ENCODE data around the gene RSPH9. TPM values are rescaled to one million over a fixed set of nuclear protein-coding genes. Genes with fewer than 3 reads are reported as not detected.

RSPH9 gene
- polyA plus RNA-seq, 1 of the 3 experiments (the other 2 are of a cell fraction) = 0.05 TPM

DNA sequence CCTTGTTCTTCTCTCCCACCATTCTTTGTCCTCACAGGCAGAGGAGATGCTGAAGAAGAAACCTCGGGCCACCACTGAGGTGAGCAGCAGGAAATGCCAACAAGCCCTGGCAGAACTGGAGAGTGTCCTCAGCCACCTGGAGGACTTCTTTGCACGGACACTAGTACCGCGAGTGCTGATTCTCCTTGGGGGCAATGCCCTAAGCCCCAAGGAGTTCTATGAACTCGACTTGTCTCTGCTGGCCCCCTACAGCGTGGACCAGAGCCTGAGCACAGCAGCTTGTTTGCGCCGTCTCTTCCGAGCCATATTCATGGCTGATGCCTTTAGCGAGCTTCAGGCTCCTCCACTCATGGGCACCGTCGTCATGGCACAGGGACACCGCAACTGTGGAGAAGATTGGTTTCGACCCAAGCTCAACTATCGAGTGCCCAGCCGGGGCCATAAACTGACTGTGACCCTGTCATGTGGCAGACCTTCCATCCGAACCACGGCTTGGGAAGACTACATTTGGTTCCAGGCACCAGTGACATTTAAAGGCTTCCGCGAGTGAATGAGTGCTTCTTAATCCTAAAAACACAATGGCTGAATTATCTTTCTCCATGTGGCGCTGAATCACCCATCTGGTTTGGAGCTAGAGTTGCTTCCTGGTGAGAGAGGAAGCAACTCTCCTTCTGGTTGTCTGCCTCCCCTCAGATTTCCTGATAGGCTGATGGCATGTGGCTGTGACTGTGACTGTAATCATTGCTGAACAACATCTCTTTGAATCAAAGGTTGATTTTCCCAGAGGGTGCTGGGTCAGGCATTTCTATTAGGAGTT, 4.6 kb upstream of the RSPH9 start (continued):
- TF ChIP-seq EP300 (IDR thresholded peaks at IDR 0.05; ENCODE audit: borderline replicate concordance in 1 of 2, low read depth in 1 of 2, low read length in 1 of 2) = peak in 1 of 2 experiments; percentile 44; a peak in 1 of 4 replicates
- TF ChIP-seq, protein P1, sequence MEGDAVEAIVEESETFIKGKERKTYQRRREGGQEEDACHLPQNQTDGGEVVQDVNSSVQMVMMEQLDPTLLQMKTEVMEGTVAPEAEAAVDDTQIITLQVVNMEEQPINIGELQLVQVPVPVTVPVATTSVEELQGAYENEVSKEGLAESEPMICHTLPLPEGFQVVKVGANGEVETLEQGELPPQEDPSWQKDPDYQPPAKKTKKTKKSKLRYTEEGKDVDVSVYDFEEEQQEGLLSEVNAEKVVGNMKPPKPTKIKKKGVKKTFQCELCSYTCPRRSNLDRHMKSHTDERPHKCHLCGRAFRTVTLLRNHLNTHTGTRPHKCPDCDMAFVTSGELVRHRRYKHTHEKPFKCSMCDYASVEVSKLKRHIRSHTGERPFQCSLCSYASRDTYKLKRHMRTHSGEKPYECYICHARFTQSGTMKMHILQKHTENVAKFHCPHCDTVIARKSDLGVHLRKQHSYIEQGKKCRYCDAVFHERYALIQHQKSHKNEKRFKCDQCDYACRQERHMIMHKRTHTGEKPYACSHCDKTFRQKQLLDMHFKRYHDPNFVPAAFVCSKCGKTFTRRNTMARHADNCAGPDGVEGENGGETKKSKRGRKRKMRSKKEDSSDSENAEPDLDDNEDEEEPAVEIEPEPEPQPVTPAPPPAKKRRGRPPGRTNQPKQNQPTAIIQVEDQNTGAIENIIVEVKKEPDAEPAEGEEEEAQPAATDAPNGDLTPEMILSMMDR (IDR thresholded peaks at IDR 0.05) = no peak

DNA sequence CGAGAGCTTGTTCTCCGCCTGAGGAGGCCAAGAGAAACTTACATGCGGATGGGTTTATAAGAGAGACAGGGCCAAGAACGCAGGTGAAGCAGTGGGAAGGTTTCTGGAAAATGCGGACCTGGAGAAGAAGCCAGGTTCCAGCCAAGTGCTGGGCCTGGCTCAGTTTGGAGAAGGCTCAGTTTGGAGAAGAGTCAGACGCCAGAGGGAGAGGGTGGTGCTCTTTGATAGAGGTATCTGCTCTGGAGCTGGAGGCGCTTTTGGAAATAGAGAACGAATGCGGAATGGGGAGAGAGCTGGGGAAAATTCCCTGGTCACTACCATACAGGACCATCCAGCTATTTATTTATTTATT, 753 bp downstream of the RSPH9 start:
- TF ChIP-seq RXRA (IDR thresholded peaks at IDR 0.05; ENCODE audit: borderline replicate concordance, low read depth) (no peak), TAF1 (IDR thresholded peaks at IDR 0.05; ENCODE audit: borderline replicate concordance, low read depth, low read length) (no peak), RAD21 (IDR thresholded peaks at IDR 0.05; ENCODE audit: low read length) (no peak)
- TF ChIP-seq, protein P2, sequence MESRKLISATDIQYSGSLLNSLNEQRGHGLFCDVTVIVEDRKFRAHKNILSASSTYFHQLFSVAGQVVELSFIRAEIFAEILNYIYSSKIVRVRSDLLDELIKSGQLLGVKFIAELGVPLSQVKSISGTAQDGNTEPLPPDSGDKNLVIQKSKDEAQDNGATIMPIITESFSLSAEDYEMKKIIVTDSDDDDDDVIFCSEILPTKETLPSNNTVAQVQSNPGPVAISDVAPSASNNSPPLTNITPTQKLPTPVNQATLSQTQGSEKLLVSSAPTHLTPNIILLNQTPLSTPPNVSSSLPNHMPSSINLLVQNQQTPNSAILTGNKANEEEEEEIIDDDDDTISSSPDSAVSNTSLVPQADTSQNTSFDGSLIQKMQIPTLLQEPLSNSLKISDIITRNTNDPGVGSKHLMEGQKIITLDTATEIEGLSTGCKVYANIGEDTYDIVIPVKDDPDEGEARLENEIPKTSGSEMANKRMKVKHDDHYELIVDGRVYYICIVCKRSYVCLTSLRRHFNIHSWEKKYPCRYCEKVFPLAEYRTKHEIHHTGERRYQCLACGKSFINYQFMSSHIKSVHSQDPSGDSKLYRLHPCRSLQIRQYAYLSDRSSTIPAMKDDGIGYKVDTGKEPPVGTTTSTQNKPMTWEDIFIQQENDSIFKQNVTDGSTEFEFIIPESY (IDR thresholded peaks at IDR 0.05; ENCODE audit: borderline replicate concordance, low read depth) = no peak
- no peaks in the 10 kb centered on the region for H3K9me3 ChIP-seq
- peaks cover under 1% of the 10 kb centered on the region in 2 experiments; a peak in 1 of 4 replicates for H3K4me1 ChIP-seq (ENCODE audit: control insufficient read depth in 1 of 2, insufficient read depth in 2 of 2, low read depth in 1 of 2, low read length in 1 of 2)
- ChIA-PET POLR2A (interaction anchor here (0.8 to 1.0 kb wide), 2 partner anchors 10 to 16 kb away, joined by 3 to 4 read pairs; partner anchors contain the start of genes GTPBP2 and MAD2L1BP), CTCF (interaction anchor here (1.1 to 1.8 kb wide), 3 partner anchors 22 to 433 kb away, joined by 4 to 10 read pairs (median 4); no protein-coding TSS in a partner anchor)
- H3K27me3 ChIP-seq (ENCODE audit: insufficient read depth) = no peaks in the 10 kb centered on the region
- no peaks in the 10 kb centered on the region for H3F3A ChIP-seq (replicated peaks; ENCODE audit: insufficient read depth)
- no peak overlapping the region for H3K27ac ChIP-seq (ENCODE audit: low read depth in 2 of 2, low read length in 1 of 2)
- WGBS (ENCODE audit: low lambda C conversion rate) = 53% methylated on average over 9 of the region's 9 CpGs
- H4K20me1 ChIP-seq (ENCODE audit: insufficient read depth) = 0 out of 2 replicates have a peak, but pooled peaks cover 3% of the 10 kb centered on the region
- no peak overlapping the region for H3K9ac ChIP-seq
- H3K9me2 ChIP-seq = no peaks in the 10 kb centered on the region
- peaks cover 8% of the 10 kb centered on the region; the same call in 1 of the 2 replicates for H3K79me2 ChIP-seq (ENCODE audit: insufficient read depth)
- peaks cover 5 to 18% of the 10 kb centered on the region in 2 experiments for H3K36me3 ChIP-seq (replicated peaks in 1 of 2; ENCODE audit: control insufficient read depth in 1 of 2, insufficient read depth in 2 of 2, low read length in 1 of 2)
- H2AFZ ChIP-seq (ENCODE audit: low read depth) = no peak overlapping the region
- H3K4me2 ChIP-seq = no peak overlapping the region
- DNase-seq = no peak
- H3K4me3 ChIP-seq (ENCODE audit: low read depth in 2 of 2, low read length in 1 of 2) = peak overlapping the region; percentile 20 to 26; a peak in 3 of 4 replicates

DNA sequence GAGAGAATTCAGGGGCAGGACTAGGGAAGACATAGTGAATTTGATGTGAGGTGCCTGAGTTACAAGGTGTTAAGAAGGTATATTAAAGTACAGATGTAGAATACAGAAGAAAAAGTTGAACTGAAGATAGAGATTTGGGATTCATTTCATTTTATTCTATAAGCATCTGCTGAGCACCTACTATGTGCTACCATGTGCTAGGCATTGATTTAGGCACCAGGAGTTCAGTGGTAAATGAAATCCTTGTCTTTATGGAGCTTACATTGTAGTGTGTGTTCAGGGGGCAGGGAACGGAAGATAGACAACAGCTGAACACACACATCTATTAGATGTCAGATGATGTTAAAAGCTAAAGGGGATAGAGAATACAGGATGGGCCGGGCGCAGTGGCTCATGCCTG, 2.8 kb downstream of the RSPH9 start:
- H3K9me2 ChIP-seq = no peaks in the 10 kb centered on the region
- no peaks in the 10 kb centered on the region for H3K9me3 ChIP-seq
- H3F3A ChIP-seq (replicated peaks; ENCODE audit: insufficient read depth) = no peaks in the 10 kb centered on the region
- no peaks in the 10 kb centered on the region for H3K4me1 ChIP-seq (ENCODE audit: control insufficient read depth in 1 of 2, insufficient read depth in 2 of 2, low read depth in 1 of 2, low read length in 1 of 2)
- no peak overlapping the region for H3K4me3 ChIP-seq (ENCODE audit: low read depth in 2 of 2, low read length in 1 of 2)
- H4K20me1 ChIP-seq (ENCODE audit: insufficient read depth) = no peaks in the 10 kb centered on the region
- no peak overlapping the region for H2AFZ ChIP-seq (ENCODE audit: low read depth)
- WGBS (ENCODE audit: low lambda C conversion rate) = 95% methylated on average over 3 of the region's 3 CpGs
- H3K4me2 ChIP-seq = no peak overlapping the region
- ChIA-PET CTCF (interaction anchor here (1.0 to 1.6 kb wide), 4 partner anchors 14 to 39 kb away, joined by 3 to 5 read pairs (median 4); no protein-coding TSS in a partner anchor), POLR2A (interaction anchor here (0.8 to 1.6 kb wide), 2 partner anchors 12 to 17 kb away, joined by 3 to 6 read pairs; partner anchors contain the start of gene MAD2L1BP)
- no peak overlapping the region for H3K9ac ChIP-seq
- H3K36me3 ChIP-seq (replicated peaks in 1 of 2; ENCODE audit: control insufficient read depth in 1 of 2, insufficient read depth in 2 of 2, low read length in 1 of 2) = peaks cover 0 to 4% of the 10 kb centered on the region in 2 experiments
- no peaks in the 10 kb centered on the region for H3K27me3 ChIP-seq (ENCODE audit: insufficient read depth)
- TF ChIP-seq GABPA (IDR thresholded peaks at IDR 0.05; ENCODE audit: low read depth) (no peak), TAF1 (IDR thresholded peaks at IDR 0.05; ENCODE audit: borderline replicate concordance, low read depth, low read length) (no peak), TEAD4 (IDR thresholded peaks at IDR 0.05; ENCODE audit: borderline replicate concordance, insufficient read depth) (no peak), FOXM1 (IDR thresholded peaks at IDR 0.05; ENCODE audit: low read depth) (no peak), SIN3A (IDR thresholded peaks at IDR 0.05; ENCODE audit: borderline replicate concordance, low read depth, low read length) (no peak), RAD21 (IDR thresholded peaks at IDR 0.05; ENCODE audit: low read length) (no peak), NFIC (IDR thresholded peaks at IDR 0.05; ENCODE audit: borderline replicate concordance) (no peak), NRF1 (IDR thresholded peaks at IDR 0.05; ENCODE audit: low read depth, low read length) (no peak), MXI1 (IDR thresholded peaks at IDR 0.05; ENCODE audit: low read depth, low read length) (no peak)
- TF ChIP-seq, protein P3, sequence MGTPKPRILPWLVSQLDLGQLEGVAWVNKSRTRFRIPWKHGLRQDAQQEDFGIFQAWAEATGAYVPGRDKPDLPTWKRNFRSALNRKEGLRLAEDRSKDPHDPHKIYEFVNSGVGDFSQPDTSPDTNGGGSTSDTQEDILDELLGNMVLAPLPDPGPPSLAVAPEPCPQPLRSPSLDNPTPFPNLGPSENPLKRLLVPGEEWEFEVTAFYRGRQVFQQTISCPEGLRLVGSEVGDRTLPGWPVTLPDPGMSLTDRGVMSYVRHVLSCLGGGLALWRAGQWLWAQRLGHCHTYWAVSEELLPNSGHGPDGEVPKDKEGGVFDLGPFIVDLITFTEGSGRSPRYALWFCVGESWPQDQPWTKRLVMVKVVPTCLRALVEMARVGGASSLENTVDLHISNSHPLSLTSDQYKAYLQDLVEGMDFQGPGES (IDR thresholded peaks at IDR 0.05; ENCODE audit: low read depth, low read length) = no peak
- no peak for DNase-seq
- no peak overlapping the region for H3K27ac ChIP-seq (ENCODE audit: low read depth in 2 of 2, low read length in 1 of 2)
- H3K79me2 ChIP-seq (ENCODE audit: insufficient read depth) = no peaks in the 10 kb centered on the region
